ENCODE results near the gene HIGD1A. TPM values are rescaled to one million over a fixed set of nuclear protein-coding genes. Genes with fewer than 3 reads are reported as not detected.

HIGD1A gene
- total RNA-seq, 1 experiment from 2014 or later: 77.6 TPM

- no peak overlapping the region for H3T11ph ChIP-seq (ENCODE audit: low read length)
- H3K9ac ChIP-seq (ENCODE audit: extremely low read depth, insufficient read length, low read length): no peak overlapping the region
- Mint-ChIP-seq H3K36me3 (ENCODE audit: insufficient read depth in 1 of 3, low read depth in 3 of 3) (no peaks in the 10 kb centered on the region), H3K9me3 (no peaks in the 10 kb centered on the region), H3K4me3 (no peak overlapping the region), H3K27me3 (ENCODE audit: low read depth) (peaks cover 3% of the 10 kb centered on the region; the same call in 1 of the 2 replicates), H3K27ac (no peak overlapping the region; a peak in 2 of 7 replicates), H3K4me1 (peaks cover 18 to 21% of the 10 kb centered on the region in 2 experiments)
- H2BK20ac ChIP-seq (ENCODE audit: low read depth, low read length, poor library complexity, severe bottlenecking): no peak overlapping the region
- H3K4me1 ChIP-seq (ENCODE audit: insufficient read depth, low read length): peaks cover 3% of the 10 kb centered on the region; the same call in 1 of the 2 replicates
- H2BK120ac ChIP-seq (ENCODE audit: low read depth, low read length, poor library complexity, severe bottlenecking): no peak overlapping the region
- H3K79me1 ChIP-seq (ENCODE audit: insufficient read depth, low read depth, low read length, poor library complexity, severe bottlenecking): no peaks in the 10 kb centered on the region
- H2AFZ ChIP-seq (ENCODE audit: low read length): no peak overlapping the region
- H4K91ac ChIP-seq (ENCODE audit: insufficient read length, low read depth, low read length): no peak overlapping the region
- H4K5ac ChIP-seq (ENCODE audit: insufficient read length, low read depth, low read length): no peak overlapping the region
- H3K23ac ChIP-seq (ENCODE audit: insufficient read length, low read depth, low read length): no peak overlapping the region
- H3K9me3 ChIP-seq (ENCODE audit: control insufficient read depth, low read depth, low read length): no peaks in the 10 kb centered on the region
- no peak overlapping the region for H4K8ac ChIP-seq (replicated peaks; ENCODE audit: insufficient read length, low read depth, low read length)
- H2BK15ac ChIP-seq (ENCODE audit: low read depth, low read length): no peak overlapping the region
- no peak overlapping the region for H3K4ac ChIP-seq (ENCODE audit: low read depth, low read length)
- no CpG with 5 or more reads among the region's 5 CpGs for WGBS (ENCODE audit: extremely low coverage, insufficient read length, low lambda C conversion rate)
- H3K27ac ChIP-seq (ENCODE audit: insufficient read length, low read depth, low read length): no peak overlapping the region
- H3K18ac ChIP-seq (ENCODE audit: insufficient read length, low read depth, low read length): no peak overlapping the region
- no peak overlapping the region for H2BK5ac ChIP-seq (ENCODE audit: insufficient read length, low read length)
- H3K4me2 ChIP-seq (ENCODE audit: insufficient read depth, insufficient read length, low read length): no peak overlapping the region
- H3K27me3 ChIP-seq (ENCODE audit: insufficient read depth, low read length): no peaks in the 10 kb centered on the region
- no peaks in the 10 kb centered on the region for H4K20me1 ChIP-seq (ENCODE audit: control insufficient read depth, insufficient read depth, insufficient read length)
- H2BK12ac ChIP-seq (ENCODE audit: insufficient read length, low read depth, low read length): no peak overlapping the region
- DNase-seq: no peak
- no peak overlapping the region for H3K14ac ChIP-seq (ENCODE audit: insufficient read depth, low read length)
- H2AK5ac ChIP-seq (ENCODE audit: insufficient read length, low read length): no peak overlapping the region
- H3K23me2 ChIP-seq (ENCODE audit: insufficient read length, low read depth, low read length, poor library complexity, severe bottlenecking): no peaks in the 10 kb centered on the region
- H3K79me2 ChIP-seq (ENCODE audit: insufficient read depth, low read length): no peaks in the 10 kb centered on the region; the same call in 1 of the 2 replicates
- H3K56ac ChIP-seq (ENCODE audit: insufficient read length, low read depth, low read length): no peak overlapping the region
- TF ChIP-seq, protein P1, sequence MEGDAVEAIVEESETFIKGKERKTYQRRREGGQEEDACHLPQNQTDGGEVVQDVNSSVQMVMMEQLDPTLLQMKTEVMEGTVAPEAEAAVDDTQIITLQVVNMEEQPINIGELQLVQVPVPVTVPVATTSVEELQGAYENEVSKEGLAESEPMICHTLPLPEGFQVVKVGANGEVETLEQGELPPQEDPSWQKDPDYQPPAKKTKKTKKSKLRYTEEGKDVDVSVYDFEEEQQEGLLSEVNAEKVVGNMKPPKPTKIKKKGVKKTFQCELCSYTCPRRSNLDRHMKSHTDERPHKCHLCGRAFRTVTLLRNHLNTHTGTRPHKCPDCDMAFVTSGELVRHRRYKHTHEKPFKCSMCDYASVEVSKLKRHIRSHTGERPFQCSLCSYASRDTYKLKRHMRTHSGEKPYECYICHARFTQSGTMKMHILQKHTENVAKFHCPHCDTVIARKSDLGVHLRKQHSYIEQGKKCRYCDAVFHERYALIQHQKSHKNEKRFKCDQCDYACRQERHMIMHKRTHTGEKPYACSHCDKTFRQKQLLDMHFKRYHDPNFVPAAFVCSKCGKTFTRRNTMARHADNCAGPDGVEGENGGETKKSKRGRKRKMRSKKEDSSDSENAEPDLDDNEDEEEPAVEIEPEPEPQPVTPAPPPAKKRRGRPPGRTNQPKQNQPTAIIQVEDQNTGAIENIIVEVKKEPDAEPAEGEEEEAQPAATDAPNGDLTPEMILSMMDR (conservative IDR thresholded peaks at IDR 0.05): no peak
Observed at GRCh38 chr3:42846685-42847522, 42.6 kb upstream of the HIGD1A start.
